Measurements from ENCODE around the gene SH3TC1. TPM values are rescaled to one million over a fixed set of nuclear protein-coding genes. Genes with fewer than 3 reads are reported as not detected.

Gene SH3TC1
- total RNA-seq, 1 donor from 2014 or later: 23.2 TPM

- Mint-ChIP-seq H3K4me1 (peaks cover 29% of the 10 kb centered on the region), H3K27me3 (ENCODE audit: low read depth) (no peaks in the 10 kb centered on the region), H3K27ac (peak overlapping the region; percentile 25), H3K9me3 (no peaks in the 10 kb centered on the region), H3K36me3 (no peaks in the 10 kb centered on the region), H3K4me3 (no peak overlapping the region)
- DNase-seq (ENCODE audit: low spot score in 2 of 2, unreplicated experiment in 2 of 2): no peak
- TF ChIP-seq CTCF (IDR thresholded peaks at IDR 0.05; ENCODE audit: unreplicated experiment): no peak
These were observed 52.2 kb downstream of the SH3TC1 start for GRCh38 chr4:8251110-8251883.

- H3K4me1 Mint-ChIP-seq: peaks cover 29% of the 10 kb centered on the region
- peak overlapping the region; percentile 40 for H3K27ac Mint-ChIP-seq
- no peaks in the 10 kb centered on the region for H3K9me3 Mint-ChIP-seq
- H3K36me3 Mint-ChIP-seq: no peaks in the 10 kb centered on the region
- no peaks in the 10 kb centered on the region for H3K27me3 Mint-ChIP-seq (ENCODE audit: low read depth)
- no peak for DNase-seq (ENCODE audit: low spot score in 2 of 2, unreplicated experiment in 2 of 2)
- H3K4me3 Mint-ChIP-seq: no peak overlapping the region
- no peak for TF ChIP-seq CTCF (IDR thresholded peaks at IDR 0.05; ENCODE audit: unreplicated experiment)
These were observed 53.4 kb downstream of the SH3TC1 start for GRCh38 chr4:8252301-8253173.

- no peak for DNase-seq (ENCODE audit: low spot score in 2 of 2, unreplicated experiment in 2 of 2)
- H3K4me3 Mint-ChIP-seq: no peak overlapping the region
- no peaks in the 10 kb centered on the region for H3K27me3 Mint-ChIP-seq (ENCODE audit: low read depth)
- H3K36me3 Mint-ChIP-seq: no peaks in the 10 kb centered on the region
- H3K4me1 Mint-ChIP-seq: peaks cover 29% of the 10 kb centered on the region
- H3K9me3 Mint-ChIP-seq: no peaks in the 10 kb centered on the region
- H3K27ac Mint-ChIP-seq: peak overlapping the region; percentile 76
- no peak for TF ChIP-seq CTCF (IDR thresholded peaks at IDR 0.05; ENCODE audit: unreplicated experiment)
These were observed 55.0 kb downstream of the SH3TC1 start for GRCh38 chr4:8254076-8254475.

DNA sequence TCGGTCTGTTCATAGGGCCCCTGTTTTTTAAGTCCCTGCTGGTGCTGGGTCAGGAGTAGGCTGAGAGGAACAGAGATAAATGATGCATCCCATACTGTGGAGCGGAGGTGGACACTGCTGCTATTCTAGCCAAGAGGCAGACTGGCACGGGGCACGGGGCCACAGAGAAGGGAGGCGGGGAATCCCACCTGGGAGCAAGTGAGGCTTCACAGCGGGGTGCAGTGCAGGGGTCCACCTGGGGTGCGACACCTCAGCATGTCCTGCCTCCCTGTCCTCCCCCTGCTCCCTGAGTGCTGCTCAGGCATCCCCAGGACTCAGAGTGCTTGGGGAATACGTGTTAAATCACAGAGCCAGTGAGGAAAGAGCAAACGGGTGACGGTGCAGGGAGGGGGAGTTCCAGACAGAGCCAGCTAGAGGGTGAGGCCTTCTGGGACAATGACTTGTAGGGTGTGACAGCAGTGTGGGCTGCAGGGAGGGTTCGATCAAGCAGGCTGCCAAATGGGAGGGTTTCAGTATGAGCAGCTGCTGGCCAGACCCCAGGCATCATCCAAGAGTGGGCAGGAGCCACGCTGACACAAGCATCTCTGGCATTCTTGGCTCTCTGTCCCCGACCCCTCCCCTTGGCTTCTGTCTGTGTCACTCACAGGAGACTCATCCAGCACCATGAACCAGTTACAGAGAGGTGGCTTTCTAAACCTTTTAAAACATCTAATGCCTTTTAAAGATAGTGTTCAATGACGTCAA lies 56.8 kb downstream of the SH3TC1 start:
- Mint-ChIP-seq H3K4me1 (peaks cover 43% of the 10 kb centered on the region), H3K27me3 (ENCODE audit: low read depth) (no peaks in the 10 kb centered on the region), H3K36me3 (no peaks in the 10 kb centered on the region), H3K4me3 (no peak overlapping the region), H3K9me3 (no peaks in the 10 kb centered on the region), H3K27ac (peak overlapping the region; percentile 21)
- DNase-seq (ENCODE audit: low spot score in 2 of 2, unreplicated experiment in 2 of 2): no peak
- TF ChIP-seq CTCF (IDR thresholded peaks at IDR 0.05; ENCODE audit: unreplicated experiment): no peak

DNA sequence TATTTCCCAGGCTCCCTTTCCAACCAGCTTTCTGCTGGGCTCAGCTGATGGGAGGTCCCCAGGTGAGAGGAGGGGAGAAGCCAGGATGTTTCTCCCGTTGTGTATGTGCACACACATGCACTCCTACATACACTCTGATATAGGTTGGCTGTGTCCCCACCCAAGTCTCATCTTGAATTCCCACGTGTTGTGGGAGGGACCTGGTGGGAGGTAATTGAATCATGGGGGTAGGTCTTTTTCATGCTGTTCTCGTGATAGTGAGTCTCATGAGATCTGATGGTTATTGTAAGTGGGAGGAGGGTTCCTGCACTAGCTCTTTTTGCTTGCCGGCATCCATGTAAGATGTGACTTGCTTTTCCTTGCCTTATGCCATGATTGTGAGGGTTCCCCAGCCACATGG lies 58.8 kb downstream of the SH3TC1 start:
- TF ChIP-seq CTCF (IDR thresholded peaks at IDR 0.05; ENCODE audit: unreplicated experiment): no peak
- Mint-ChIP-seq H3K27me3 (ENCODE audit: low read depth) (no peaks in the 10 kb centered on the region), H3K4me3 (no peak overlapping the region), H3K9me3 (no peaks in the 10 kb centered on the region), H3K36me3 (no peaks in the 10 kb centered on the region), H3K4me1 (peaks cover 42% of the 10 kb centered on the region), H3K27ac (no peak overlapping the region)
- DNase-seq (ENCODE audit: low spot score in 2 of 2, unreplicated experiment in 2 of 2): no peak
